GM21390 (cell line): ENCODE measurements around the gene MPPE1.

Experiments
- ATAC-seq: cut with Tn5 transposase; IDR thresholded peaks from one replicate; pipeline ENCODE4 v1.9.1; 2021; ENCODE audit not compliant: unreplicated experiment

The MPPE1 gene

DNA sequence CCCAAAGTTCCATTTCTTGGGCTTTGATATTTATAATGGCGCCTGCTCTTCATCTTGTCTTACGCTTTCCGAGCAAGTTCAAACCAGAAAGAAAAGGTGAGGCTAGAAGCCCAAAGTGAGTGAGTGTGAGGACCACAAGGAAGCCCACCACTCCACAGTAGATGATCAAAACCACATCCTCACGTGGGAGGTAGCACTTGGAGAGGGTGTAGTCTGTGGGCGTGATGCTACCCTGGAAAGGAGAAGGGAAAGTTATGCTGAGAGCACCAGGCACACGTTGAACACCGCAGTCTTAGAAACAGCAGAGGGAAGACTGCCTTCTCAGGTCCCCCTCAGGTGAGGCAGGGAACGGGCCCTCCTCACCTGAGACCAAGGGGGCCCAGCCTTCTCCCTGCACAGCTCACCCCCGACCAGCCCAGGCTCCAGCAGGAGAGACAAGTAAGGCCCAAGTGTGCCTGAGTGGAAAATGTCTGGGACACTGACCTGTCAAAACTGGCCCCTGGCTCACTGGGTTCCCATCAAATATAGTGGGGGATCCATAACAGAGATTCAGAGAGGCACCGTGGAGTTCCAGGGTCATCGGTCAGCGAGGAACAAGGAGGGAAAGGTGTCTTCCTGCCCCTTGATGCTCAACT, 23.6 kb downstream of the MPPE1 start:
- no peak for ATAC-seq

DNA sequence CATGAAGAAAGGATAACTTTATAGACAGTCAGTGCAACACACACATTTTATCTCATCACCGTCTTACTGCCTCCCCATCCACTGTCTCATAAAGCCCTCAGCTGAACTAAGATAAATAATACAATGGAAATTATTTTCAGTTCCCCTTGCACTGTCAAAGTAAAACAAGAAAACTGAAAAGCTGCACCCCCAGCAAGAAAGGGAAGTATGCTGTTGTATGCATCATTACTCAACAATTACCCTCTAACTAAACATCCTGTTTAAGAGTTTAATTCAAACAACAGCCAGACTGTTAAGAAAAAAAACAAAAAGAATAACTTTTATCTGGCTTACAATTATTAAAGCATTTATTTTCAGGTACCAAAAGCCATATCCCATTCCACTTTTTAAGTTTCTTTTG, 25.0 kb downstream of the MPPE1 start:
- peak; percentile 92 for ATAC-seq

DNA sequence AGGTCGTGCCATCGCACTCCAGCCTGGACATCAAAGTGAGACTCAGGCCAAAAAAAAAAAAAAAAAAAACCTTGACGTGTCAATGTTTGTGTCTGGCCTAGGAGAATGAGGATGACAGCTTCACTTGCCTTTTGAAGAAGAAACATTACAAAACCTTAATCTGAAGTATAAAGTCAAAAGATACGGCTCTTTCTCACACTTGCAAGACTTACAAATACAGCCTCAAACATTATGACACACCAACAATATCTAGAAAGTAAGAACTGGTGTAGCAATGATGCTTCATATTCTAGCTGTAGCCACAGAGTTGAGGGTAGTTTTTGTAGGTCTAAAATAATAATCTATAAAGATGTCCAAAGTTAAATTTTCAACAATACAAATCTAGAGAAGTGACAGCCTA, 25.5 kb downstream of the MPPE1 start:
- no peak for ATAC-seq

DNA sequence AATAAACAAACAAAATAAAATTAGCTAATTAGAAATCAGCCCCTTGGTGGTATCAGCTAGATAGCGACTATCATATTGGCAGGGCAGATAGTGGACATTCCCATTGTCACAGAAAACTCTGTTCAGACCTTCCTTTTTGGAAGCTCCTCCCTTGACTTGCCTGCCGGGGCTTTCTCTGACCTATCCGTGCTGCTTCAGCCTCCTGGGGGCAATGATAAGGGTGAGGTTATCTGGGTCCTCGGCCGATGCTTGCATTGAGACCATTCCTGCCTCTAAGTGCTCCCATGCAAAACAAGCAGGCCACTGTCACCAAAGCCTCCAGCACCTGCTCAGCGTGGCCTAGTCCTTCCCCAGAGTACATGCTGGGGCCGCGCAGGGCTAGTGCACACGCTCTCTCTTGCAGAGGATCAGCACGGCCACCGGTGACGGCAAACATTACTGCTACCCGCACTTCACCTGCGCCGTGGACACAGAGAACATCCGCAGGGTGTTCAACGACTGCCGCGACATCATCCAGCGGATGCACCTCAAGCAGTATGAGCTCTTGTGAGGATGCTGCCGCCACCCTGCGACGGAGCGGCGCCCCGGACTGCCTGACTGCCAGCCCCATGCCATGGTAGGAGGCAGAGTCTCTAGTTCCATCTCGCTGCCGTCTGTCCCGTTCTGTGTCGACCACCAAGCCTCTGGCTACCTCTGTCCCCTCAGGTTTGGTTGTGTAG, 27.4 kb downstream of the MPPE1 start:
- ATAC-seq: no peak

- no peak for ATAC-seq
Observed at GRCh38 chr18:11877497-11878135, 30.5 kb downstream of the MPPE1 start.

DNA sequence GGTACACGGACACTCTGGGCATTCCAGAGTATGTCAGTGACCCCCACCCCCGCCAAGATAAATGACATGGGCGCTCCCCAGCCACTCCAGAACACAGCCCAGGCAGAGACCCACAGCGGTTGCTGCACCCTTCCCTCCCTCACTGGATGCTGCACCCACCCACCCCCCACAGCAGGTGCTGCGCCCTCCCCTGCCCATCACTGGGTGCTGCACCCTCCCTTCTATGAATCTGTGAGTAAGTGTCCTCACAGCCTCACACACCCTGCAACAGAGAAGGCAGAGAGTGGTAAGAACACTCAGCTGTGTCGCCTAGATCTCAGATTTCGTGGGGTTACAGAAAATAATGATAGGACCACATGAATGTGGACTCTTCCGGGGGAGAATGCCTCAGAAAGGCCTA, 33.4 kb downstream of the MPPE1 start:
- ATAC-seq: no peak

DNA sequence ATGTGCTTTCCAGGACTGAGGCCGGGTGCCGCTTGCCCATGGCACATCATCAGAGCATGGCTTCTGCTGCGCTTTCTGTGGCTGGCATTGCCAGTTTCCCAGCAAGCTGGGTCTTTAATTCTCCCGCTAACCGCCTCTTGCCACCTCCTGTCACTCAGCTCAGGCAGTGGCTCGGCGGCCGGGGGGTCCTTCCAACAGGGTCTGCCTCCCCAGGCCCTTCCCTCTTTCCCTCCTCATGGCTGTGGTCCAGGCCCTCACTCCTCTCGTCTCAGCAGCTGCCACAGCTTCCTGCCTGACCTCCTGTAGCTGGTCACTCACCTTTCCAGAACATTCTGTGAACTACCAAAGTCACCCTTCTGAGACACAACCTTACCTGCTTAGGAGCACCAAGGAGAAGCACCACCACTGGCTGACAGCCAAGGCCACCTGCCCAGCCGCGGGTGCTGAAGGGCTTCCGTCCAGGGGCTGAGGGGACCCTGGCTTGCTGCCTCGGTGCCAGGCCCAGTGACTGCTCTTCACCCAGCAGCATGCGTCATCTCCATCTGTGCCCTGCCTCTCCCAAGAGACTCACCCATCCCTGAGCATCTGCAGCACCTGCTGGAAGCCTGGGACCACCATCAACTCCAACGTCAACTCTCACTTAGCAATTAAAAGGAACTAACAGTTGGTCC, 34.3 kb downstream of the MPPE1 start:
- ATAC-seq: no peak

DNA sequence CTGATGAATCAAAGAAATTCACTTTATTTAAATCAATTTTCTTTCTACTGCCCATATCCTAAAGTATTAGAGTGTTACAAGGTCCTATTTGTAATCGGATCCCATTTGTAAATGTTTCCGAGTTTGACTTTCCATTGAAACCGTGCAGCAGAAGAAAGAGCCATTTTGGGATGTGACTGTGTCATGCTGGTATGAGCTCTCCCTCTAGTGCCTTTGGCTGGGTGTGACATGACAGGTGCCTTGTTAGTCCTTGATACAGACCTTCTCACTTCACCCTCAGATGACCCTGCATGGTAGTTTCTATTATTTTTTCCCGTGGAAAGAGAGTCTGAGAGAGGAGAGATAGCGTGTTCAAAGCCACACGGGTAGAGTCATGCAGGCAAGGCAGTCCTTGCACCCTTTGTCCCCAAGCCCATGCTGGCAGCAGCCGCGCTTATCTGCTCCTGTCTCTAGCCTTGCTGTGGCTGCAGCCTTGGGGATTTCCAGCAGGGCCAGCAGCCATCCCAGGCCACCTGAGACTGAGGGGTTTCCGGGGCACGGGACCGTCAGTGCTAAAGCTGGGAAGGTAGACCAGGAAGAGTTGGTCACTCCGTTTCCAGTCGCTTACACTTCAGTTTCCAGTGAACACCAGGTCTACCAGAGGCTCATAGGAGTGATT, 35.5 kb downstream of the MPPE1 start:
- ATAC-seq: no peak

DNA sequence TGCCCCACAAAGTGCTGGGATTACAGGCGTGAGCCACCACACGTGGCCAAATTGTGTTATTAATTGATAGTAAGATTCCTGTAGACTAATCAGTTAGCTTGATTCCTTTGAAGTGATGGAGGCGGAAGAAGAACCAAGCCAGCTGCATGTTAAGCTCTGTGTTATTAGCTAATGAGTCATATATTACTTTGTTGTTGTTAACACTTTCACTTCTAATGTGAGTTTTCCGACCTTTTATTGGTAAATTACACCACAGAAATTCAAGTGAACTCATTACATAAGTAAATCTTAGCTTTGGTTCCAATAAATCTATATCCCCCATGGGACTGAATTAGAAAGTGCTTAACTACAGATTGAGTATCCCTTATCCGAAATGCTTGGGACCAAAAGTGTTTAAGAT, 36.6 kb downstream of the MPPE1 start:
- ATAC-seq: no peak

- no peak for ATAC-seq
Observed at GRCh38 chr18:11868230-11868629, 39.9 kb downstream of the MPPE1 start.

DNA sequence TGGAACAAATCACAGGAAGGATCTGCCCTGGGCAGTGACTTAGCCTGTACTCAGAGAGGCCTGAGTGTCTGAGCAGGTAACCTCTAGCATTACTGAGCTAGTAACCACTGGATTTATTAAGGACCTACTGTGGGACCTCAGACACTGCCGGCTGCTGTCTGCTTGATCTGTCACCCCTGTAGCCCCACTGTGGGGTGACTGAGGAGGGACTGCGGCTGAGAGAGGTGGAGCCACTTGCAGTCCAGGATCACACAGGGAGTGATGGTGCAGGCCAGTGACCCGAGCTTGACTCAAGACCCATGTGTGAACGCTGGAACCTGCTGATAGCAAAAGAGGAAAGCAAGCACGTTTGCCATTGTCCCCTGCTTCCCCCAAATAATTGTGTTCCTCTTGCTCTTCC, 41.4 kb downstream of the MPPE1 start:
- ATAC-seq: no peak

DNA sequence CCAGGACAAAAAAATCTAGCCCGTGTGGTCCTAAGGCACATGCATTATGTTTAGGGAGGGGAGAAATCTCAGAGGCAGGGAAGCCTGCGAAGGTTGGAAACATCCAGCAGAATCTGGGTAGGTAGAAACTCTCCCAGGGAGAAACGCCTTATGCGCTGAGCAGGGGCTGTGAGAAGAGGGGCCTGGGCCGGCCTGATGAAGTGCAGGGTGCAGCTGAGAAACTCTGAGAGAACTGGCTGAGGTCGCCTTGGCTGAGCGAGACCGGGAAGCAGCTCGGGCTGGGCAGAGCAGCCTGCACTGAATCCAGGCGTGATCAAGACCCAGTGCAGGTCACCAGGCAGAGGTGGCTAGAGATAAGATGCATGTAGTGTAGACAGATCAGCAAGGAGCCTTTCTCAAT, 41.8 kb downstream of the MPPE1 start:
- ATAC-seq: no peak

DNA sequence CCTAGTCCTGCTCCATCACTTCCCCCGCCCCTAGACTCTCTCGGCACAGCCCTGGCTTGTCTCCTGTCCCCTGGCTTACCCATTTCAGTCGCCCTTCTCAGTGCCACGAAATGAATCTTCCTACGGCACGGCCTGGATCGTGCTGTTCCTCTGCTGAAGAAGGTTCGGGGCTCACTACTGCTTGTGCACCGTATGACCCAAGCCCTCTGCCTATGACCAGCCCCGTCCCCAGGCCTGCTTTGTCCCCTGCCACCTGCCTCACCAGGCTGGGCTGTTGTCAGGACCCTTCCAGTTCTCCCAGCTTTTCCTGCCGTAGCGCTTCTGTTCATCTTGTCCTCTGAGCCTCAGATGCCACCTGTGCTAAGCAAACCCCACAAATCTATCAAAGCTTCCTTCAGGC, 43.0 kb downstream of the MPPE1 start:
- no peak for ATAC-seq

DNA sequence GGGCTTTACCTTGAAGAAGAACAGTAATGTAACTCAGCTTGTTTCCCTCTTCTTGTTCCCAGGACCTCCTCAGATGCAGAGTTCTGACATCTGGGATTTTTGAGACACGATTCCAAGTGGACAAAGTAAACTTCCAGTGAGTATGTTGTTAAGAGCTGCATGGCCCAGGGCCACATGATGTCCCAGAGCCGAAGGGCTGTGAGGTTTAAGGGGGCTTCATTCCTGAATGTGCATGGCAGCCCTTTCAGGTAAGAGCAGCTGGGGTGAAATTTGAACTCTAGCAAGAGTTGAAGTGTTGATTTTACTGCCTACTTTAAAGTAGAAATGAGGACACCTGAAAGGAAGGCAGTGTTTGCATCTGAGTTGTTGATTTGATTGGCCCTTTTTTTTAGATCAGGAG, 43.6 kb downstream of the MPPE1 start:
- ATAC-seq: no peak

GRCh38 chr18:11862468-11863137, 45.5 kb downstream of the MPPE1 start:
- no peak for ATAC-seq

DNA sequence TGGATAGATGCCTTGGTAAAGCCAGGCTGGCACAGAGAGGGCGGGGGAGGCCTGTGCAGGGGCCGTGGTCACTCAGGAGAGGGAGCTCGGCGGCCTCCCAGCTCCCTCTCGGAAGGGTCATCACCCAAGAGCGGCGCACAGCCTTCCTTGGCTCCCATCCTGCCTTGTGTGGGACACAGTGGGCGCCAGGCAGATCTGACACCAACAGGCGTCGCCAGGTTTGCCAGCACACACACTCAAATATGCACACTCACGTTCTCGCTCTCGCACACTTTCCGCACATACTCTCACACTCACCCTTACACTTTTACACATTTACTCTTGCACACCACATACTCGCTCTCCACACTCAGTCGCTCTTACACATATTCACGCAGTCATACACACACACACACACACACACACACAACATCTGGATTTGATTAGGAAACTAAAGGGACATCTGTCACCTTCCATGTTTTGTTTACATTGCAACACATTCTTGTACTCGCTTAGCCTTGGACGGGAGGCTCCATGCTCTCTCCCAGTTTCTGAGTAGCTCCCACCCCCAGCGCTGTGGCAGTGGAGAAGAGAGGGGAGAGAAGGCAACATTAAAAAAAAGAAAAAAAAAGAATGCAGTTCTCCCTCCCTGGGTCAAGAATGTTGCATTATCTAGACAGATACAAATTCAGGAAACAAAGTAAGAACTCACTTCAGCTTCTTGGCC, 46.4 kb downstream of the MPPE1 start:
- ATAC-seq: no peak

DNA sequence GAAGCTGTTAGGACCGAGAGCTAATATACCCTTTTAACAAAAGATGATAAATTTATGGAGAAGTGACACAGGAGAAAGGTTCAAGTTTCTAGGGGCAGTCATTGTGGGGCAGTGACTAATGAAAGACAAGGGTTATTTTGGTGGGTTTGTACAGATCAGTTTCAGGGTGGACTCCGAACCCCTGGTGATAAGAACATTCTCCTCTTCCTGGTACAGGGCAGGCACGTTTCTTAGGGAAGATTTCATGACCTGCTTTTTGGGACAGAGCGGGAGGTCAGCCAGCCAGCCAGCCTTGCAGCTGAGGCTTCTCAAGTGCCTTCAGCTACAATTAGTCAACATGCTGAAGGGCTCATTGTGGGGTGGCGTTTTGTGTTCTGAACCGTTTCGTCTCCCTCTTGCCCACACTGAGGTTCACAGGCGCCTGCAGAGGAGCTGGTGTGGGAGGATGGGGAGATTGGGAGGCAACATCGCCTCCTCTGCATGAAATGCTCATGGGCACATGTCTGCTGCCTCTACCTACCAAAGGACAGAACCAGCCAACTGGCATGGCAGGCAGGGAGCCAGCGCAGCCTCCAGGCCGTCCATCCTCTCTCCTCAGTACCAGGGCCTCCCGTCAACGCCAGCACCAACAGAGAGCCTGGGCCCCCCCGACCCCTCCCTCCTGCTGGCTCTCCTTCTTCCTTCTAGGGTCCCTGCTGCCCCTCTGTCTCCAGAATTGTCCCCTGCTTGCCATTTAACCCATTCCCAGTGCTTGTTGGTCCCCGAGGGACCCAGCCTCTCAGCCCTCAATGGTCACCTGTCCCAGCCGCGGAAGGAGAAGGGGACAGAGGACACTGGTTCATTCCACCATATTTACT, 47.3 kb downstream of the MPPE1 start:
- no peak for ATAC-seq

- ATAC-seq: no peak
Observed at GRCh38 chr18:11859903-11860407, 48.2 kb downstream of the MPPE1 start.

GRCh38 chr18:11859282-11859830, 48.8 kb downstream of the MPPE1 start:
- no peak for ATAC-seq
